Measurements from ENCODE around the gene PRICKLE2.

The PRICKLE2 gene, protein sequence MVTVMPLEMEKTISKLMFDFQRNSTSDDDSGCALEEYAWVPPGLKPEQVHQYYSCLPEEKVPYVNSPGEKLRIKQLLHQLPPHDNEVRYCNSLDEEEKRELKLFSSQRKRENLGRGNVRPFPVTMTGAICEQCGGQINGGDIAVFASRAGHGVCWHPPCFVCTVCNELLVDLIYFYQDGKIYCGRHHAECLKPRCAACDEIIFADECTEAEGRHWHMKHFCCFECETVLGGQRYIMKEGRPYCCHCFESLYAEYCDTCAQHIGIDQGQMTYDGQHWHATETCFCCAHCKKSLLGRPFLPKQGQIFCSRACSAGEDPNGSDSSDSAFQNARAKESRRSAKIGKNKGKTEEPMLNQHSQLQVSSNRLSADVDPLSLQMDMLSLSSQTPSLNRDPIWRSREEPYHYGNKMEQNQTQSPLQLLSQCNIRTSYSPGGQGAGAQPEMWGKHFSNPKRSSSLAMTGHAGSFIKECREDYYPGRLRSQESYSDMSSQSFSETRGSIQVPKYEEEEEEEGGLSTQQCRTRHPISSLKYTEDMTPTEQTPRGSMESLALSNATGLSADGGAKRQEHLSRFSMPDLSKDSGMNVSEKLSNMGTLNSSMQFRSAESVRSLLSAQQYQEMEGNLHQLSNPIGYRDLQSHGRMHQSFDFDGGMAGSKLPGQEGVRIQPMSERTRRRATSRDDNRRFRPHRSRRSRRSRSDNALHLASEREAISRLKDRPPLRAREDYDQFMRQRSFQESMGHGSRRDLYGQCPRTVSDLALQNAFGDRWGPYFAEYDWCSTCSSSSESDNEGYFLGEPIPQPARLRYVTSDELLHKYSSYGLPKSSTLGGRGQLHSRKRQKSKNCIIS

DNA sequence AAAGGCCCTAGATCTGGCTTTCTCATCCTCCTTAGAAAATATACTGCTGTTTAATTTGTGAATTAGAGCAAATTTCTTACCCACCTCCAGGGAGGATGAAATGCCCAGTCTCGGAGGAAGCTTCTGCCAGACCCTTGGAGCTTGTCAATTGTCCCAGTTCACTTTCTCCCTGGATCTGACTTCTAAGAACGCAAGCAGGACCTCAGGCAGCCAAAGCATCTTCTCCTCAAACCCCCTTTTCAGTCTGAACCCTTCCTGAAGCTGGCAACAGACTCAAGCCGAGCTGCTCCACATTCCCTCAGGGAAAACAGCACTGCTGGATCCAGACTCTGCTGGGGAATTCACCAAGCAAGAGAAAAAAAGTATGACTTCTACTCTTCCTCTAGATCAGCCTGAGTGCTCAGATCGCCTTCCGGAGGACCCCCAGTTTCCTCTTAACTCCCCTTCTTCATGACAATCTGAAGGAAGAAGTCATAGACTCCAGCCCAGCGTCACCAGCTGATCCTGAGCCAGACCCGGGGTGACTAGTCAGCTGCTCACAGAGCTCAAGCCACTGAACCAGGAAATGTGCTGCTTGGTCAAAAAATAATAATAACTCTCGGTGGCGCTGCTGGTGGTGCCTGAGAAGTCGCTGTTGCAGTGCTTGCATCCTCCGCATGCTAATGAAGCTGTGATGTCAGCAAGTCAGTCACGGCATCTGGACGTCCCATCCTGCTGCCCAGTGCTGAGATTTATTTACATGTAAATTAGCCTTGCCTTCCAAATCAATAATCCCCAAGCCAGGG lies at the start of gene PRICKLE2:
TSS of gene PRICKLE2 (minus strand) at position 641 of the 785 bp plus-strand sequence. CDS start 26,539 bp downstream, outside the sequence.
- H3K4me3 ChIP-seq (ENCODE audit: low read depth, low read length) = no peak within 1 kb of the TSS
- TF ChIP-seq, protein P1, sequence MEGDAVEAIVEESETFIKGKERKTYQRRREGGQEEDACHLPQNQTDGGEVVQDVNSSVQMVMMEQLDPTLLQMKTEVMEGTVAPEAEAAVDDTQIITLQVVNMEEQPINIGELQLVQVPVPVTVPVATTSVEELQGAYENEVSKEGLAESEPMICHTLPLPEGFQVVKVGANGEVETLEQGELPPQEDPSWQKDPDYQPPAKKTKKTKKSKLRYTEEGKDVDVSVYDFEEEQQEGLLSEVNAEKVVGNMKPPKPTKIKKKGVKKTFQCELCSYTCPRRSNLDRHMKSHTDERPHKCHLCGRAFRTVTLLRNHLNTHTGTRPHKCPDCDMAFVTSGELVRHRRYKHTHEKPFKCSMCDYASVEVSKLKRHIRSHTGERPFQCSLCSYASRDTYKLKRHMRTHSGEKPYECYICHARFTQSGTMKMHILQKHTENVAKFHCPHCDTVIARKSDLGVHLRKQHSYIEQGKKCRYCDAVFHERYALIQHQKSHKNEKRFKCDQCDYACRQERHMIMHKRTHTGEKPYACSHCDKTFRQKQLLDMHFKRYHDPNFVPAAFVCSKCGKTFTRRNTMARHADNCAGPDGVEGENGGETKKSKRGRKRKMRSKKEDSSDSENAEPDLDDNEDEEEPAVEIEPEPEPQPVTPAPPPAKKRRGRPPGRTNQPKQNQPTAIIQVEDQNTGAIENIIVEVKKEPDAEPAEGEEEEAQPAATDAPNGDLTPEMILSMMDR (IDR thresholded peaks at IDR 0.05; ENCODE audit: borderline replicate concordance, insufficient read depth, low read depth, low read length) = no peak

DNA sequence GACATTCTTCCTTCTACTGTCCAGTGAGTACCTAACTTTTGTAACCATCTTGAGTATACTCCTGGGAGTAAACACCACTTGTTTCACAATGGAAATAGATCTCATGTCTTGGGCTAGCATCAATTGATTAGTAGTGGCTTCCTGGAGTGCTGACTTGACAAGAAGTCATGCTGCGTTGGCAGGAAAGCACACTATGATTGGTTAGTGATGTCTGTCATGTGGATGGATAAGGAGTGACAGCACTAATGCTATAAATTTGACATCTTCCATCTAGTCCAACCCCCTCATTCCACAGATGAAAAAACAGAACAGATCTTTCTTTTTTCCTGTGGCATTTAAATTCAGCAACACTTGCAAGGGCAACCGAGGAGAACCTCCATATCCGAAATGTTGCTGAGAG lies 47.6 kb upstream of the PRICKLE2 start:
- TF ChIP-seq, protein P1 (IDR thresholded peaks at IDR 0.05; ENCODE audit: borderline replicate concordance, insufficient read depth, low read depth, low read length) = no peak
- H3K4me3 ChIP-seq (ENCODE audit: low read depth, low read length) = no peak overlapping the region

DNA sequence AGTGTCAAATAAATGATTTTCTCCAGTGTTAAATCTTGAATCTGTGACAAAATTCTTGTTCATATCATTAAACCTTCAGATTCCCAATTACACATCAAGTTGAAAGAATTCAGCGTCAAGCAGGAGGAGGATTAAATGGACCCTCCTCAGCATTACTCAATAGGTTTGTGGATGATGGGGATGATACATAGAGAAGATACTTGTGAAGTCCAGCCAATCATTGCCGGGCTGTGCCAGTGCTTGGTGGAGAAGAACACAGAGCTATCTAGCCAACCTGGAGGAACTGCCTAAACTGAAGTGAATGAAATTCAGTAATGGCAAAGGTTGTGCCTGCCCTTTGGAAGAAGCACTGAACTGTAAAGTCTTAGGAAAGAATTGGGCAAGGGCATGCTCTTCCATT lies 47.0 kb upstream of the PRICKLE2 start:
- no peak overlapping the region for H3K4me3 ChIP-seq (ENCODE audit: low read depth, low read length)
- TF ChIP-seq, protein P1 (IDR thresholded peaks at IDR 0.05; ENCODE audit: borderline replicate concordance, insufficient read depth, low read depth, low read length) = no peak

DNA sequence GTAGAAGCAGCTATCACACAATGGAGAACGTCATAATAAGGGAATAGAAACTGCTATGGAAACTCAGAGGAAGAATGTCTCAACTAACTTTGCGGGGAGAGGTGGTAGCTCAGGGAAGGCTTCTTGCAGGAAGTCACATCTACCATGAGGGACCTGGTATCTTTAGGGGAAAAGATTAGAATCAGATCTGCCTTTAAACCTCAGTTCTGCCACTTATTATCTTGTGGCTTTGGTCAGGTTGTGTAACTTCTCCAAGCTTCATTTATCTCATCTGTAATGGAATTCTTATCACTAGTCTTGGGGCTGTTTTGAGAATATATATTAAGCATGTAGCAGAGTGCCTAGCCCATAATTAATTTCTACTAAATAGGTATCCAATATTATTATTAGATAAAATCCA lies 46.4 kb upstream of the PRICKLE2 start:
- TF ChIP-seq, protein P1 (IDR thresholded peaks at IDR 0.05; ENCODE audit: borderline replicate concordance, insufficient read depth, low read depth, low read length) = no peak
- H3K4me3 ChIP-seq (ENCODE audit: low read depth, low read length) = no peak overlapping the region

DNA sequence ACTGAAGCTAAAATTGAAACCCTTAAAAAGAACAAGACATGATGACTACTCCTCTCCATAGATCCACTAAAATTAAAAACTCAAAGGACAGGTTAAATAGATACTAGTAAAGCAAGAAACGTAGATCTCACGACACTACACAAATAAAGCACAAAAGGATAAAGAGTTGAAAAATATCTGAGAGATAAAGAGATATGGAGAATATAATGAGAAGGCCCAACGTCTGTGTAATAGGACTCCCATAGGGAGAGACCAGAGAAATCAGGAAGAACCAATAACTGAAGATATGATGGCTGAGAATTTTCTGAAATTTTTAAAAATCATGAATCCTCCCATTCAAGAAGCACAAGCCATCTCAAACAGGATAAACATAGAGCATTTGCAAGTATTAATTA lies 45.6 kb upstream of the PRICKLE2 start:
- TF ChIP-seq, protein P1 (IDR thresholded peaks at IDR 0.05; ENCODE audit: borderline replicate concordance, insufficient read depth, low read depth, low read length) = no peak
- no peak overlapping the region for H3K4me3 ChIP-seq (ENCODE audit: low read depth, low read length)

DNA sequence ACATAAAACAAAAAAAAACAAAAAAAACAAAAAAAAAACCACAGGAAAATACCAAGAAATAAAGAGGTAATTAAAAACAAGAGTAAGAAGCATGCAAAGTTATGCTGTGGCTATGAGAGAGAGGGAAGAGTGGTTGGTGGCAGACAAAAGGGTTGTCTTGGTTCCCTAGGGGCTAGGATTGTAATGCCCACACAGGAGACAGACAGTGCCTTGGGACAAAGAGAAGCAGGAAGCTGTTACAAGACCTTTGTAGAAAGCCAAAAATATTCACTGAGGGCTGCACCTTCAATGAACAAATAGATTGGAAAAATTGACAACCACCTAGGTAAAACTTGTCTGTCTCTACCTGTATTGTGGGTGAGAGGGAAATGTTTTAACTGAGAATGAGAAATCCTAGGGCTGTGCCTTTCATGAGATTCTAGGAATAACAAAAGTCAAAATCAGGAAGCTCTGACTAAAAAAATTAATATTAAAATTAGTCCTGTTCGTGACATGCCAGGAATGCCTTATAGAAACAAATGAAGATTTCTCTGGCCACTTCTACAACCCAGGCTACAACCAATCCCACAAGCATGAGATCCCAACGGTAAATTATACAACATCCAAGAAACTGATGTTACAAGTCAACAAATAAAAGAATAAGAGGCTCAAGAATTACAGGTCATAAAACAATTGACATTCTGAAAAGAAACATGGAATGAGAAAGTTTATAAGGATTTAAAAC lies 45.0 kb upstream of the PRICKLE2 start:
- no peak overlapping the region for H3K4me3 ChIP-seq (ENCODE audit: low read depth, low read length)
- TF ChIP-seq, protein P1 (IDR thresholded peaks at IDR 0.05; ENCODE audit: borderline replicate concordance, insufficient read depth, low read depth, low read length) = no peak
